GM23338 (cell line): Measurements from ENCODE around the gene CDH4. TPM values are rescaled to one million over a fixed set of nuclear protein-coding genes. Genes with fewer than 3 reads are reported as not detected.

Source experiments
- ATAC-seq: fragments of 200-7000 bp; cut with Tn5 transposase; 3 replicates; pipeline ENCODE4 v1.9.1; 2020
- DNase-seq: peaks from one replicate; pipeline ENCODE4 v3.0.0-alpha.2; 2015; ENCODE audit warnings: low spot score
- H2AFZ ChIP-seq: fragments of 200-600 bp; sonication (generic); 2 replicates; pipeline ENCODE4 v1.8.0; 2016; ENCODE audit warnings: antibody characterized with exemption, mild to moderate bottlenecking, moderate library complexity
- H3F3A ChIP-seq: fragments of 200-600 bp; sonication (generic); replicated peaks from 2 replicates; pipeline ENCODE4 v1.8.0; 2017; ENCODE audit warnings: antibody characterized with exemption, mixed run types, low read depth
- H3K27ac ChIP-seq: fragments of 200-600 bp; sonication (generic); 2 replicates; pipeline ENCODE4 v1.6.1; 2016; ENCODE audit warnings: low read depth
- H3K27me3 ChIP-seq: fragments of 200-600 bp; sonication (generic); 2 replicates; pipeline ENCODE4 v1.8.0; 2016; ENCODE audit warnings: mild to moderate bottlenecking, mixed run types, moderate library complexity; ENCODE audit not compliant: insufficient read depth
- H3K36me3 ChIP-seq: fragments of 200-600 bp; sonication (generic); 2 replicates; pipeline ENCODE4 v1.8.0; 2016; ENCODE audit warnings: mild to moderate bottlenecking; ENCODE audit not compliant: insufficient read depth
- H3K4me1 ChIP-seq: fragments of 200-600 bp; sonication (generic); 2 replicates; pipeline ENCODE4 v1.8.0; 2016; ENCODE audit warnings: mild to moderate bottlenecking, moderate library complexity; ENCODE audit not compliant: insufficient read depth
- H3K4me2 ChIP-seq: fragments of 200-600 bp; sonication (generic); 2 replicates; pipeline ENCODE4 v1.7.1; 2017; ENCODE audit warnings: mixed run types
- H3K4me3 ChIP-seq: fragments of 200-600 bp; sonication (generic); 2 replicates; pipeline ENCODE4 v1.6.1; 2016; ENCODE audit warnings: mixed run types
- H3K79me2 ChIP-seq: fragments of 200-600 bp; sonication (generic); replicated peaks from 2 replicates; pipeline ENCODE4 v1.8.0; 2017; ENCODE audit warnings: mild to moderate bottlenecking; ENCODE audit not compliant: insufficient read depth
- H3K9me2 ChIP-seq: fragments of 200-600 bp; sonication (generic); 2 replicates; pipeline ENCODE4 v1.8.0; 2017; ENCODE audit not compliant: insufficient read depth
- H4K20me1 ChIP-seq: fragments of 200-600 bp; sonication (generic); replicated peaks from 2 replicates; pipeline ENCODE4 v1.8.0; 2017; ENCODE audit warnings: mild to moderate bottlenecking; ENCODE audit not compliant: insufficient read depth
- H3K27ac Mint-ChIP-seq: 2 replicates; pipeline ENCODE4 v1.8.0; 2020; ENCODE audit warnings: inconsistent platforms, mild to moderate bottlenecking, moderate library complexity, mixed read lengths
- H3K27me3 Mint-ChIP-seq: 3 replicates; pipeline ENCODE4 v1.8.0; 2022; ENCODE audit warnings: low read depth, mild to moderate bottlenecking, moderate library complexity, mixed read lengths, inconsistent platforms; ENCODE audit not compliant: insufficient read depth, poor library complexity
- H3K36me3 Mint-ChIP-seq: 3 replicates; pipeline ENCODE4 v1.8.0; 2021; ENCODE audit warnings: low read depth, mild to moderate bottlenecking, inconsistent platforms, moderate library complexity, mixed read lengths
- H3K4me1 Mint-ChIP-seq: 3 replicates; pipeline ENCODE4 v1.8.0; 2020; ENCODE audit warnings: mild to moderate bottlenecking, inconsistent platforms, mixed read lengths
- H3K4me3 Mint-ChIP-seq: 3 replicates; pipeline ENCODE4 v1.8.0; 2021; ENCODE audit warnings: moderate library complexity, mild to moderate bottlenecking, inconsistent platforms, mixed read lengths
- H3K9me3 Mint-ChIP-seq: 3 replicates; pipeline ENCODE4 v1.8.0; 2020; ENCODE audit warnings: moderate library complexity, mild to moderate bottlenecking, inconsistent platforms, mixed read lengths
- CREB1 ChIP-seq: fragments of 250-450 bp; sonication (Bioruptor Pico); IDR thresholded peaks from 2 replicates; pipeline ENCODE4 v1.5.0; 2020; ENCODE audit warnings: low read depth, mild to moderate bottlenecking, moderate library complexity
- EZH2phosphoT487 ChIP-seq: fragments of 200-600 bp; sonication (generic); IDR thresholded peaks from one replicate; pipeline ENCODE4 v1.8.1; 2018; ENCODE audit warnings: antibody characterized with exemption; ENCODE audit not compliant: unreplicated experiment
- POLR2AphosphoS5 ChIP-seq: IDR thresholded peaks from 2 replicates; pipeline ENCODE4 v1.6.1; 2016; ENCODE audit warnings: antibody characterized with exemption, low read depth
- STAT1 ChIP-seq: IDR thresholded peaks from one replicate; pipeline ENCODE4 v1.6.1; 2016; ENCODE audit warnings: antibody characterized with exemption; ENCODE audit not compliant: unreplicated experiment
- ZNF331 ChIP-seq: fragments of 250-450 bp; sonication (Bioruptor Pico); IDR thresholded peaks from 2 replicates; pipeline ENCODE4 v1.5.0; 2020; ENCODE audit warnings: low read depth, mild to moderate bottlenecking, moderate library complexity
- polyA plus RNA-seq: library from polyadenylated mRNA; unstranded; fragments of >200 nt; fragmentation: Nextera tagmentation; extraction: Ambion mirVana; gene quantifications from 2 replicates; pipeline ENCODE4 v1.2.1, GENCODE V29; 2016
- total RNA-seq: library from RNA; depleted of rRNA; stranded (reverse); fragments of >200 nt; shearing (Covaris generic); gene quantifications from 2 replicates; pipeline ENCODE4 v1.2.3, GENCODE V29; 2014
- TF ChIP-seq, protein P1 (sequence below): fragments of 250-450 bp; sonication (Bioruptor Pico); IDR thresholded peaks from 2 replicates; pipeline ENCODE4 v1.5.0; 2020; ENCODE audit warnings: mild to moderate bottlenecking, moderate library complexity
- TF ChIP-seq, protein P2 (sequence below): IDR thresholded peaks from one replicate; pipeline ENCODE4 v1.6.1; 2018; ENCODE audit warnings: antibody characterized with exemption; ENCODE audit not compliant: unreplicated experiment

The CDH4 gene
- total and polyA plus RNA-seq, 2 experiments from 2014 or later: 1.2 to 4.2 TPM

DNA sequence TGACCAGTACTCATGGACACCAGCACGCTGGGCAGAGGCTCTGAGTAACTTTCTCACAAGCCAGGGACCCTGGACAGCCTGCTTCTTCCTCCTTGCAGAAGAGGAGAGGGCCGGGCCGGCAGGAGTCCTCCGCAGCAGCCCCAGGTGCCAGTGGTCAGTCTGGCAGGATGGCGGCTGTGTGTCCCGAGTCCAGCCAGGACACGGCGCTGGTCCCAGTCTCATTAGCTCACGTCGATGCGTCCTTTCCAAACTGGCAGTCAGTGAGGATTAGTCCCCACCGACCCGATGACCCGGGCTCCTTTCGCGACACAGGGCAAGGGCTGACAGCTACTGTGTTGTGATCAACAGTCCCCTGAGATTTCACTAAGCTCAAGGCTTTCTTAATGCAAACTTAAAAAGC, 546.6 kb downstream of the CDH4 start:
- Histone ChIP-seq H3F3A (no peaks in the 10 kb centered on the region), H3K4me2 (no peak overlapping the region), H2AFZ (no peak overlapping the region), H3K79me2 (no peaks in the 10 kb centered on the region), H4K20me1 (no peaks in the 10 kb centered on the region), H3K27ac (no peak overlapping the region), H3K4me3 (no peak overlapping the region), H3K27me3 (no peaks in the 10 kb centered on the region), H3K36me3 (no peaks in the 10 kb centered on the region), H3K9me2 (no peaks in the 10 kb centered on the region), H3K4me1 (no peaks in the 10 kb centered on the region)
- Mint-ChIP-seq H3K27me3 (peaks cover 6% of the 10 kb centered on the region), H3K4me1 (peaks cover 12% of the 10 kb centered on the region), H3K36me3 (no peaks in the 10 kb centered on the region), H3K9me3 (no peaks in the 10 kb centered on the region), H3K27ac (no peak overlapping the region), H3K4me3 (no peak overlapping the region)
- TF ChIP-seq CREB1 (no peak), EZH2phosphoT487 (no peak), STAT1 (no peak), POLR2AphosphoS5 (no peak)
- TF ChIP-seq, protein P1, sequence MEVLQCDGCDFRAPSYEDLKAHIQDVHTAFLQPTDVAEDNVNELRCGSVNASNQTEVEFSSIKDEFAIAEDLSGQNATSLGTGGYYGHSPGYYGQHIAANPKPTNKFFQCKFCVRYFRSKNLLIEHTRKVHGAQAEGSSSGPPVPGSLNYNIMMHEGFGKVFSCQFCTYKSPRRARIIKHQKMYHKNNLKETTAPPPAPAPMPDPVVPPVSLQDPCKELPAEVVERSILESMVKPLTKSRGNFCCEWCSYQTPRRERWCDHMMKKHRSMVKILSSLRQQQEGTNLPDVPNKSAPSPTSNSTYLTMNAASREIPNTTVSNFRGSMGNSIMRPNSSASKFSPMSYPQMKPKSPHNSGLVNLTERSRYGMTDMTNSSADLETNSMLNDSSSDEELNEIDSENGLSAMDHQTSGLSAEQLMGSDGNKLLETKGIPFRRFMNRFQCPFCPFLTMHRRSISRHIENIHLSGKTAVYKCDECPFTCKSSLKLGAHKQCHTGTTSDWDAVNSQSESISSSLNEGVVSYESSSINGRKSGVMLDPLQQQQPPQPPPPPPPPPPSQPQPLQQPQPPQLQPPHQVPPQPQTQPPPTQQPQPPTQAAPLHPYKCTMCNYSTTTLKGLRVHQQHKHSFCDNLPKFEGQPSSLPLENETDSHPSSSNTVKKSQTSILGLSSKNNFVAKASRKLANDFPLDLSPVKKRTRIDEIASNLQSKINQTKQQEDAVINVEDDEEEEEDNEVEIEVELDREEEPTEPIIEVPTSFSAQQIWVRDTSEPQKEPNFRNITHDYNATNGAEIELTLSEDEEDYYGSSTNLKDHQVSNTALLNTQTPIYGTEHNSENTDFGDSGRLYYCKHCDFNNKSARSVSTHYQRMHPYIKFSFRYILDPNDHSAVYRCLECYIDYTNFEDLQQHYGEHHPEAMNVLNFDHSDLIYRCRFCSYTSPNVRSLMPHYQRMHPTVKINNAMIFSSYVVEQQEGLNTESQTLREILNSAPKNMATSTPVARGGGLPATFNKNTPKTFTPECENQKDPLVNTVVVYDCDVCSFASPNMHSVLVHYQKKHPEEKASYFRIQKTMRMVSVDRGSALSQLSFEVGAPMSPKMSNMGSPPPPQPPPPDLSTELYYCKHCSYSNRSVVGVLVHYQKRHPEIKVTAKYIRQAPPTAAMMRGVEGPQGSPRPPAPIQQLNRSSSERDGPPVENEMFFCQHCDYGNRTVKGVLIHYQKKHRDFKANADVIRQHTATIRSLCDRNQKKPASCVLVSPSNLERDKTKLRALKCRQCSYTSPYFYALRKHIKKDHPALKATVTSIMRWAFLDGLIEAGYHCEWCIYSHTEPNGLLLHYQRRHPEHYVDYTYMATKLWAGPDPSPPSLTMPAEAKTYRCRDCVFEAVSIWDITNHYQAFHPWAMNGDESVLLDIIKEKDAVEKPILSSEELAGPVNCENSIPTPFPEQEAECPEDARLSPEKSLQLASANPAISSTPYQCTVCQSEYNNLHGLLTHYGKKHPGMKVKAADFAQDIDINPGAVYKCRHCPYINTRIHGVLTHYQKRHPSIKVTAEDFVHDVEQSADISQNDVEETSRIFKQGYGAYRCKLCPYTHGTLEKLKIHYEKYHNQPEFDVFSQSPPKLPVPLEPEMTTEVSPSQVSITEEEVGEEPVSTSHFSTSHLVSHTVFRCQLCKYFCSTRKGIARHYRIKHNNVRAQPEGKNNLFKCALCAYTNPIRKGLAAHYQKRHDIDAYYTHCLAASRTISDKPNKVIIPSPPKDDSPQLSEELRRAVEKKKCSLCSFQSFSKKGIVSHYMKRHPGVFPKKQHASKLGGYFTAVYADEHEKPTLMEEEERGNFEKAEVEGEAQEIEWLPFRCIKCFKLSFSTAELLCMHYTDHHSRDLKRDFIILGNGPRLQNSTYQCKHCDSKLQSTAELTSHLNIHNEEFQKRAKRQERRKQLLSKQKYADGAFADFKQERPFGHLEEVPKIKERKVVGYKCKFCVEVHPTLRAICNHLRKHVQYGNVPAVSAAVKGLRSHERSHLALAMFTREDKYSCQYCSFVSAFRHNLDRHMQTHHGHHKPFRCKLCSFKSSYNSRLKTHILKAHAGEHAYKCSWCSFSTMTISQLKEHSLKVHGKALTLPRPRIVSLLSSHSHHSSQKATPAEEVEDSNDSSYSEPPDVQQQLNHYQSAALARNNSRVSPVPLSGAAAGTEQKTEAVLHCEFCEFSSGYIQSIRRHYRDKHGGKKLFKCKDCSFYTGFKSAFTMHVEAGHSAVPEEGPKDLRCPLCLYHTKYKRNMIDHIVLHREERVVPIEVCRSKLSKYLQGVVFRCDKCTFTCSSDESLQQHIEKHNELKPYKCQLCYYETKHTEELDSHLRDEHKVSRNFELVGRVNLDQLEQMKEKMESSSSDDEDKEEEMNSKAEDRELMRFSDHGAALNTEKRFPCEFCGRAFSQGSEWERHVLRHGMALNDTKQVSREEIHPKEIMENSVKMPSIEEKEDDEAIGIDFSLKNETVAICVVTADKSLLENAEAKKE (CRISPR knock-in tag): no peak
- no peak for ATAC-seq
- no peak for DNase-seq

DNA sequence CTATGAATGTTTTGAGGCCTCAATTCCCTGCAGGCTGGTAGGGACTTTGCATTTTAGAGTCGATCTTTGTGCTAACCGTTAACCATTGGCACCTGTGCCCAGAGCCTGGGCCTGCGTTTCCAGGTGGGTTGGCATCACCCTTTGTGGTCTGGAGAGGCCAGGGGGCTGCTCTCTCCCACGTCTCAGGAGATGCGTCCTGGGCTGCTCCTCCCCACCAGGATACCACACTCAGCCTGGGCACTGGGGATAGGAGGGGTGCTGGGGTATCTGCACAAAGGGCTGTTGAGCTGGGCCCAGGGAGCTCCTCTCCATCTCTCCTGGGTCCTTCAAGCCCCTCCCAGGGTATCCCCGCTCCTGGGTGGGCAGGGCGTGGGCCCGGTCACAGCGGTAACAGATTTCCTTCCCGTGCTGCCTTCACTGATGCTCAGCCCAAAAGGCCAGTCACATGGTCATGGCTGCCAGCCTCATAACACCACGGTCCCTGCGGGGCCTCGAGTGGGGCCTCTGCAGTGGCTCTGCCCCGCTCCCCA, 547.4 kb downstream of the CDH4 start:
- no peak for ATAC-seq
- TF ChIP-seq STAT1: no peak
- TF ChIP-seq, protein P2, sequence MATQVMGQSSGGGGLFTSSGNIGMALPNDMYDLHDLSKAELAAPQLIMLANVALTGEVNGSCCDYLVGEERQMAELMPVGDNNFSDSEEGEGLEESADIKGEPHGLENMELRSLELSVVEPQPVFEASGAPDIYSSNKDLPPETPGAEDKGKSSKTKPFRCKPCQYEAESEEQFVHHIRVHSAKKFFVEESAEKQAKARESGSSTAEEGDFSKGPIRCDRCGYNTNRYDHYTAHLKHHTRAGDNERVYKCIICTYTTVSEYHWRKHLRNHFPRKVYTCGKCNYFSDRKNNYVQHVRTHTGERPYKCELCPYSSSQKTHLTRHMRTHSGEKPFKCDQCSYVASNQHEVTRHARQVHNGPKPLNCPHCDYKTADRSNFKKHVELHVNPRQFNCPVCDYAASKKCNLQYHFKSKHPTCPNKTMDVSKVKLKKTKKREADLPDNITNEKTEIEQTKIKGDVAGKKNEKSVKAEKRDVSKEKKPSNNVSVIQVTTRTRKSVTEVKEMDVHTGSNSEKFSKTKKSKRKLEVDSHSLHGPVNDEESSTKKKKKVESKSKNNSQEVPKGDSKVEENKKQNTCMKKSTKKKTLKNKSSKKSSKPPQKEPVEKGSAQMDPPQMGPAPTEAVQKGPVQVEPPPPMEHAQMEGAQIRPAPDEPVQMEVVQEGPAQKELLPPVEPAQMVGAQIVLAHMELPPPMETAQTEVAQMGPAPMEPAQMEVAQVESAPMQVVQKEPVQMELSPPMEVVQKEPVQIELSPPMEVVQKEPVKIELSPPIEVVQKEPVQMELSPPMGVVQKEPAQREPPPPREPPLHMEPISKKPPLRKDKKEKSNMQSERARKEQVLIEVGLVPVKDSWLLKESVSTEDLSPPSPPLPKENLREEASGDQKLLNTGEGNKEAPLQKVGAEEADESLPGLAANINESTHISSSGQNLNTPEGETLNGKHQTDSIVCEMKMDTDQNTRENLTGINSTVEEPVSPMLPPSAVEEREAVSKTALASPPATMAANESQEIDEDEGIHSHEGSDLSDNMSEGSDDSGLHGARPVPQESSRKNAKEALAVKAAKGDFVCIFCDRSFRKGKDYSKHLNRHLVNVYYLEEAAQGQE: no peak
- TF ChIP-seq ZNF331 (CRISPR knock-in tag): no peak

More for the DNA sequence above, 547.4 kb downstream of the CDH4 start:
- H2AFZ ChIP-seq: no peak overlapping the region
- no peaks in the 10 kb centered on the region for H3K36me3 Mint-ChIP-seq
- no peaks in the 10 kb centered on the region for H3K27me3 ChIP-seq
- no peaks in the 10 kb centered on the region for H4K20me1 ChIP-seq
- no peaks in the 10 kb centered on the region for H3F3A ChIP-seq
- no peaks in the 10 kb centered on the region for H3K9me3 Mint-ChIP-seq
- H3K27me3 Mint-ChIP-seq: peaks cover 5% of the 10 kb centered on the region
- DNase-seq: no peak
- H3K4me2 ChIP-seq: no peak overlapping the region
- no peak overlapping the region for H3K27ac ChIP-seq
- no peak overlapping the region for H3K27ac Mint-ChIP-seq
- no peaks in the 10 kb centered on the region for H3K36me3 ChIP-seq
- no peaks in the 10 kb centered on the region for H3K79me2 ChIP-seq
- H3K4me3 Mint-ChIP-seq: no peak overlapping the region
- H3K4me1 ChIP-seq: no peaks in the 10 kb centered on the region
- no peak overlapping the region for H3K4me3 ChIP-seq
- peaks cover 16% of the 10 kb centered on the region for H3K4me1 Mint-ChIP-seq
- H3K9me2 ChIP-seq: no peaks in the 10 kb centered on the region
